HUES6 (cell line): ENCODE data around the gene GIPC1.
A peak's percentile ranks its signal among the peaks of the same experiment; 100 is the strongest.

Source experiments
- H3K27ac ChIP-seq: 2 replicates; pipeline ENCODE4 v1.7.0; 2013; ENCODE audit warnings: low read depth, mild to moderate bottlenecking, low read length, inconsistent platforms
- H3K27me3 ChIP-seq: 2 replicates; pipeline ENCODE4 v1.6.1; 2013; ENCODE audit warnings: low read length; ENCODE audit not compliant: control insufficient read depth, insufficient read depth
- H3K36me3 ChIP-seq: 2 replicates; pipeline ENCODE4 v1.6.1; 2013; ENCODE audit warnings: low read length; ENCODE audit not compliant: control insufficient read depth, insufficient read depth
- H3K4me1 ChIP-seq: 2 replicates; pipeline ENCODE4 v1.6.1; 2013; ENCODE audit warnings: low read length; ENCODE audit not compliant: control insufficient read depth, insufficient read depth
- H3K4me3 ChIP-seq: 2 replicates; pipeline ENCODE4 v1.5.1; 2013; ENCODE audit warnings: low read depth, low read length
- H3K9ac ChIP-seq: one replicate; pipeline ENCODE4 v1.6.1; 2013; ENCODE audit warnings: mild to moderate bottlenecking, low read length
- H3K9me3 ChIP-seq: 2 replicates; pipeline ENCODE4 v1.6.1; 2013; ENCODE audit warnings: low read depth, low read length; ENCODE audit not compliant: control insufficient read depth, insufficient read depth

Gene GIPC1

DNA sequence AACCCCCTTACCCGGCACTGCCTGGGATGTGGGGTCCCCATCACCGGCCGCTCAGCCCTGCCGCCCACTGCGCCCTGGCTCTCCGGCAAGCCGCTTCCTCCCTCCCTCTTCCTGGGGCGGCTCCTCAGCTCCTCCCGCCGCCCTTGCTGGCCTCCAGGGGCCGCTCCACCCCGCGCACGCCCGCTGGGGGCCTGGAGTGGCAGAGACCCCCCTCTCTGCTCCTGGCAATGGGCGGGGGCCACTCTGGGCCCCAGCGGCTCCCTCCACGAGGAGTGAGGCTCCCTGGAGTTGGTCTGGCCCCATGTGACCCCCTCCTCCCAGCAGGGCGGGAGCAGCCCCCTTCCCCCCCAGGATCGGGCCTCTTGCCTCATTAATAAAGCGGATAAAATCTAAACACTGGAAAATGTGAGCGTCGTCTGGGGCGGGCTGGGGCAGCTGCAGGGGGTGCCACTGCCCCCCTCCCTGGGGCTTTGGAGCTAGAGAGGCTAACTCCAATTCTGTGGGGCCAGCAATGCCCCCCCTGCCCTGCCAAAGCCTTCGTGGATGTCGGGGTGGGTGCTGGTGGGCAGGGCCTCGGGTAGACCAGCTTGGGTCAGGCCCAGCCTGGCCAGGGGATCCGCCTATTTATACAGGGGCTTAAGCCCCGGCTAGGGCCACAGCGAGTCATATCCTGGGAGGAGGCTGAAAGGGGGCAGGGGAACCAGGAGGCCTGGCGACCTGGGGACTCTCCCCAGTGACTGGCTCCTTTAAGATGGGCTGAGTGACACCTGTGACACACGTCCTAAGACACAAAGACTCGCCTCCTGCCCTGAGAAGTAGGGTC, 20.5 kb downstream of the GIPC1 start, which contains the start of gene PTGER1:
Gene PTGER1 (minus strand): TSS at position 104 of the 823 bp plus-strand sequence. CDS start 1,034 bp downstream, outside the sequence.
- H3K36me3 ChIP-seq, result peaks cover 26% of the 10 kb centered on the region
- H3K4me1 ChIP-seq, result peaks cover 20% of the 10 kb centered on the region
- H3K27ac ChIP-seq, result no peak within 1 kb of the TSS
- H3K4me3 ChIP-seq, result peak within 1 kb of the TSS; percentile 27
- H3K27me3 ChIP-seq, result no peaks in the 10 kb centered on the region; the same call in 1 of the 2 replicates
- H3K9ac ChIP-seq, result no peak within 1 kb of the TSS
- no peaks in the 10 kb centered on the region for H3K9me3 ChIP-seq

- Histone ChIP-seq H3K27ac (no peak overlapping the region), H3K4me3 (peak overlapping the region; percentile 27), H3K27me3 (no peaks in the 10 kb centered on the region; the same call in 1 of the 2 replicates), H3K9me3 (no peaks in the 10 kb centered on the region), H3K9ac (no peak overlapping the region), H3K36me3 (peaks cover 32% of the 10 kb centered on the region), H3K4me1 (peaks cover 15% of the 10 kb centered on the region)
Observed at GRCh38 chr19:14474827-14475226, 21.1 kb downstream of the GIPC1 start.

DNA sequence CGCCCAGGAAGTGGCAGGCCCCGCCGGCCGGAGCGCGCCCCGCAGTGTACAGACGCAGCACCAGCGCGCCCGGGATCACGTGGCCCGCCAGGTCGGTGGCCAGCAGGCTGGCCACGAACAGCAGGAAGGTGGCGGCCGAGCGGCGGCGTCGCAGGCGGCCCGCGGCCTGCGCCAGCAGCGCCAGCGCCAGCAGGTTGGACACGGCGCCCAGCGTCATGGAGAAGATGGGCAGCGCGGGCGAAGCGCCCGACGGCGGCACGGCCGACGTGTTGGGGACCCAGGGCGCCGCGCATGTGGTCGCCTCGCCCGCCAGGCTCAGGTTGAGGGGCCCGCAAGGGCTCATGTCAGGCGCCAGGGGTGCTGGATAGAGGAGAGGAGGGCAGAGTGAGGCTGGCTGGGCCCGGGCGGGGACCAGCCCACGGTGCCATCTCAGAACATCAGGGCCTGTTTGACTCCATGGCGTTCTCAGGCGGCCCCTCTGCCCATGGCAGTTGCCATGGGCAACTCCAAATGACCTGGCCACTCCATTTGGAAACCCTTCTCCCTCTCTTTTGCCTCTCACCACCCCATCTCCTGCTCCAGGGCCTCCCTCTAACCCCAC, 21.8 kb downstream of the GIPC1 start:
- H3K9me3 ChIP-seq, result no peaks in the 10 kb centered on the region
- no peak overlapping the region for H3K4me3 ChIP-seq
- peaks cover 13% of the 10 kb centered on the region for H3K4me1 ChIP-seq
- no peak overlapping the region for H3K27ac ChIP-seq
- no peak overlapping the region for H3K9ac ChIP-seq
- H3K27me3 ChIP-seq, result no peaks in the 10 kb centered on the region; the same call in 1 of the 2 replicates
- H3K36me3 ChIP-seq, result peaks cover 31% of the 10 kb centered on the region

- Histone ChIP-seq H3K4me3 (peak overlapping the region; percentile 53; the same call in 1 of the 2 replicates), H3K9ac (no peak overlapping the region)
Observed at GRCh38 chr19:14473073-14473977, 22.6 kb downstream of the GIPC1 start.

DNA sequence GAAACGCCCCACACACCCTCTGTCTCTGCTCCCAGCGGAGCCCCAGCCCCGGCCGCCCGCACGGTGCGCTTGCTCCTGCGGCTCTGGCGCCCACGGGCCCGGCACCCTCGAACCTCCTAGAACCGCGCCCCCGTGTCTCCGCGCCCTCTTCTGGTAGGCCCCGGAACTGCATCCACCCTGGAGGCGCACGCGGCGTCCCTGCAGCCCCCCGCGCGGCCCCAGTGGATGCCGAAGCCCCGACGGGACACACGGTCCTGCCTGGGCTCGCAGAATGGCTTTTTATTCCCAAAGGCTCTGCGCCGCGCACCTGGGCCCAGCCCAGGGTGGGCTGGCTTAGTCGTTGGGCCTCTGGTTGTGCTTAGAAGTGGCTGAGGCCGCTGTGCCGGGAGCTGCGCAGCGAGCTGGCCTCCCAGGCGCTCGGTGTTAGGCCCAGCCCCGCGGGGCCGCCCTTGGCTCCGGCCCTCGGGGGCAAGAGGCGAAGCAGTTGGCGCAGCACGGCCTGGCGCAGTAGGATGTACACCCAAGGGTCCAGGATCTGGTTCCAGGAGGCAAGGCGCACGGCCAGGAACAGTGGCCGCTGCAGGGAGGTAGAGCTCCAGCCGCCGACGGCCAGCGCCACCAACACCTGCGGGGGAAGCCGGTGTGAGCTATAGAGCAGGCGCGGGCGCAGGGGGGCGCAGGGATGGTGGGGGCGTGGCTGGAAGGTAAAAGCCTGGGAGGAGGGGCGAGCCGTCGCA, 23.6 kb downstream of the GIPC1 start:
- peaks cover 13% of the 10 kb centered on the region for H3K4me1 ChIP-seq
- no peaks in the 10 kb centered on the region; the same call in 1 of the 2 replicates for H3K27me3 ChIP-seq
- H3K9me3 ChIP-seq, result no peaks in the 10 kb centered on the region
- peaks cover 29% of the 10 kb centered on the region for H3K36me3 ChIP-seq
- peak overlapping the region; percentile 51 for H3K9ac ChIP-seq
- no peak overlapping the region for H3K27ac ChIP-seq
- H3K4me3 ChIP-seq, result peak overlapping the region; percentile 53

More at GRCh38 chr19:14473073-14473977, 22.6 kb downstream of the GIPC1 start:
- Histone ChIP-seq H3K27me3 (no peaks in the 10 kb centered on the region; the same call in 1 of the 2 replicates), H3K27ac (no peak overlapping the region), H3K36me3 (peaks cover 30% of the 10 kb centered on the region), H3K9me3 (no peaks in the 10 kb centered on the region), H3K4me1 (peaks cover 13% of the 10 kb centered on the region)

GRCh38 chr19:14471436-14472187, 24.3 kb downstream of the GIPC1 start:
- Histone ChIP-seq H3K36me3 (peaks cover 33% of the 10 kb centered on the region), H3K9me3 (no peaks in the 10 kb centered on the region), H3K9ac (no peak overlapping the region), H3K27me3 (no peaks in the 10 kb centered on the region; the same call in 1 of the 2 replicates), H3K27ac (no peak overlapping the region), H3K4me1 (peaks cover 13% of the 10 kb centered on the region), H3K4me3 (peak overlapping the region; percentile 53; the same call in 1 of the 2 replicates)

GRCh38 chr19:14470031-14470876, 25.7 kb downstream of the GIPC1 start:
- Histone ChIP-seq H3K4me3 (no peak overlapping the region), H3K27me3 (no peaks in the 10 kb centered on the region; the same call in 1 of the 2 replicates), H3K36me3 (peaks cover 39% of the 10 kb centered on the region), H3K27ac (no peak overlapping the region), H3K9ac (no peak overlapping the region), H3K4me1 (peaks cover 6% of the 10 kb centered on the region), H3K9me3 (no peaks in the 10 kb centered on the region)

DNA sequence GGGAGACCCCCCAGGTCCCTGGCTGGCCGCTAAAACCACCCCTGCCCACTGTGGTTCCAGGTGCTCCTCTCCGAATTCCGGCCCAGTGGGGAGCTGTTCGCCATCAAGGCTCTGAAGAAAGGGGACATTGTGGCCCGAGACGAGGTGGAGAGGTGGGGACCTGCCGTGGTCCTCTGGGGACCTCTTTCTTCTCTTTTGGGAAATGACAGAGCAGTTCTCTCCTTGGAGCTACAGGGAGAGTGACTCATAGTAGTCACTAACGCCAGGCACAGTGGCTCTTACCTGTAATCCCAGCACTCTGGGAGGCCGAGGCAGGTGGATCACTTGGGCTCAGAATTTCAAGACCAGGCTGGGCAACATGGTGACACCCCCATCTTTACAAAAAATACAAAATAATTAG, 28.1 kb downstream of the GIPC1 start:
- Histone ChIP-seq H3K27ac (no peak overlapping the region), H3K9me3 (no peaks in the 10 kb centered on the region), H3K4me1 (no peaks in the 10 kb centered on the region), H3K36me3 (peaks cover 51% of the 10 kb centered on the region), H3K27me3 (no peaks in the 10 kb centered on the region), H3K9ac (no peak overlapping the region), H3K4me3 (no peak overlapping the region)

DNA sequence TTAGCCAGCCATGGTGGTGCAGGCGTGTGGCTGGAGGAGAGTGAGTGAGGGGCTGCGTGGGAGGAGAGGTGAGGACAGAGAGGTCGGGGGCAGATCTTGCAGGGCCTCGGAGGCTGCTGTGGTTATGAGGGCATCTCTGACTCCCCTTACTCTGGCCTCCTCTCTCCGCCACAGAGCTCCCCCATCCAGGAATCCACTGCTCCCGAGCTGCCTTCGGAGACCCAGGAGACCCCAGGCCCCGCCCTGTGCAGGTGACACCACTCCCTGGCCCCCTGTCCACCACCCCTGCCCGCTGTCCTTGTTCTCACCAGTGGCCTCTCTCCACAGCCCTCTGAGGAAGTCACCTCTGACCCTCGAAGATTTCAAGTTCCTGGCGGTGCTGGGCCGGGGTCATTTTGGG, 28.5 kb downstream of the GIPC1 start:
- no peak overlapping the region for H3K27ac ChIP-seq
- H3K4me1 ChIP-seq, result no peaks in the 10 kb centered on the region
- H3K36me3 ChIP-seq, result peaks cover 54% of the 10 kb centered on the region
- H3K9me3 ChIP-seq, result no peaks in the 10 kb centered on the region
- no peaks in the 10 kb centered on the region for H3K27me3 ChIP-seq
- H3K4me3 ChIP-seq, result no peak overlapping the region
- H3K9ac ChIP-seq, result no peak overlapping the region
